ENCODE measurements around the gene C20orf202. TPM values are rescaled to one million over a fixed set of nuclear protein-coding genes. Genes with fewer than 3 reads are reported as not detected.

The C20orf202 gene
- total and polyA plus RNA-seq, 2 experiments from 2014 or later = not detected

- TF ChIP-seq REST (IDR thresholded peaks at IDR 0.05; ENCODE audit: unreplicated experiment) = no peak
Measured at GRCh38 chr20:1169224-1169623, 34.0 kb upstream of the C20orf202 start (continued).

GRCh38 chr20:1171461-1172093, 31.7 kb upstream of the C20orf202 start:
- no peaks in the 10 kb centered on the region for H3K79me2 ChIP-seq (replicated peaks; ENCODE audit: insufficient read depth)
- no peaks in the 10 kb centered on the region for H3K9me3 Mint-ChIP-seq

More at GRCh38 chr20:1171461-1172093, 31.7 kb upstream of the C20orf202 start:
- Histone ChIP-seq H3K4me1 (ENCODE audit: insufficient read depth) (no peaks in the 10 kb centered on the region), H3K27me3 (ENCODE audit: insufficient read depth) (no peaks in the 10 kb centered on the region), H3K9me2 (ENCODE audit: insufficient read depth) (no peaks in the 10 kb centered on the region), H4K20me1 (replicated peaks; ENCODE audit: insufficient read depth) (peaks cover 5% of the 10 kb centered on the region), H3K36me3 (ENCODE audit: insufficient read depth) (0 out of 2 replicates have a peak, but pooled peaks cover 2% of the 10 kb centered on the region), H3K4me2 (no peak overlapping the region), H3K4me3 (no peak overlapping the region), H2AFZ (no peak overlapping the region), H3K27ac (ENCODE audit: low read depth) (no peak overlapping the region), H3F3A (replicated peaks; ENCODE audit: low read depth) (no peaks in the 10 kb centered on the region)
- no peak overlapping the region for H3K4me3 Mint-ChIP-seq
- DNase-seq (ENCODE audit: low spot score) (peak; percentile 76), ATAC-seq (peak; percentile 92)
- TF ChIP-seq REST (IDR thresholded peaks at IDR 0.05; ENCODE audit: unreplicated experiment) = peak; percentile 85
- TF ChIP-seq CTCF (conservative IDR thresholded peaks at IDR 0.05; ENCODE audit: low read depth in 2 of 2) = no peak
- no peaks in the 10 kb centered on the region for H3K4me1 Mint-ChIP-seq
- peaks cover 25% of the 10 kb centered on the region for H3K36me3 Mint-ChIP-seq (ENCODE audit: low read depth)
- no peaks in the 10 kb centered on the region for H3K27me3 Mint-ChIP-seq (ENCODE audit: insufficient read depth, low read depth, poor library complexity)
- no peak overlapping the region for H3K27ac Mint-ChIP-seq
